GM12878 (cell line): ENCODE measurements around the gene C17orf114.

ENCODE experiments used
- ATAC-seq: fragments of 200-7000 bp; cut with Tn5 transposase; 3 replicates; pipeline ENCODE4 v1.9.1; 2020; ENCODE audit warnings: mild to moderate bottlenecking, moderate library complexity
- BruUV-seq: library from RNA; stranded (reverse); fragments of 400-500 nt; replicated peaks from 2 replicates; lab custom pipeline; 2021; lab: Mats Ljungman, UMichigan
- CTCF ChIA-PET: fragments of 300-600 bp; sonication (Branson Sonifier 250); formaldehyde crosslinking; extraction: SDS; loops from one replicate; lab custom pipeline; 2021; ENCODE audit warnings: inconsistent platforms; lab: Yijun Ruan, JAX
- POLR2A ChIA-PET: fragments of 350-600 bp; formaldehyde crosslinking; extraction: SDS; loops from one replicate; lab custom pipeline; 2021; ENCODE audit warnings: inconsistent platforms; lab: Charles Lee
- RAD21 ChIA-PET: fragments of 300-600 bp; sonication (Branson Sonifier 250); formaldehyde crosslinking; loops from one replicate; lab custom pipeline; 2023; ENCODE audit warnings: antibody characterized with exemption; ENCODE audit not compliant: unreplicated experiment; lab: Charles Lee
- SMC1A ChIA-PET: fragments of 300-600 bp; sonication (Branson Sonifier 250); formaldehyde crosslinking; loops from one replicate; lab custom pipeline; 2023; ENCODE audit not compliant: unreplicated experiment, uncharacterized antibody; lab: Charles Lee
- DNase-seq: peaks from one replicate; pipeline ENCODE4 v3.0.0-alpha.2; 2011; ENCODE audit warnings: low read depth, low spot score
- FAIRE-seq: peaks from 3 replicates; lab custom pipeline; 2011; peaks lifted over from hg19 to GRCh38; lab: Jason Lieb, UNC
- H2AFZ ChIP-seq: 2 replicates; pipeline ENCODE4 v1.6.0; 2011; ENCODE audit warnings: low read depth, low read length, control low read depth; ENCODE audit not compliant: control insufficient read depth
- H3K27ac ChIP-seq: 2 replicates; pipeline ENCODE4 v1.5.1; 2011; ENCODE audit warnings: control low read depth; ENCODE audit not compliant: control insufficient read depth, insufficient read depth
- H3K27me3 ChIP-seq, 2 experiments: replicated peaks in 1 of 2; 2 replicates each; pipeline versions ENCODE4 v1.6.0 to v1.6.1; 2011; ENCODE audit warnings: low read length in 1 of 2; ENCODE audit not compliant: control insufficient read depth in 2 of 2, insufficient read depth in 2 of 2
- H3K36me3 ChIP-seq, 2 experiments: 2 replicates each; pipeline ENCODE4 v1.5.1; 2011; ENCODE audit warnings: low read length in 1 of 2; ENCODE audit not compliant: control insufficient read depth in 2 of 2, insufficient read depth in 2 of 2
- H3K4me1 ChIP-seq: 2 replicates; pipeline ENCODE4 v1.6.1; 2011; ENCODE audit warnings: mild to moderate bottlenecking, low read length, moderate library complexity, mixed read lengths; ENCODE audit not compliant: control insufficient read depth, insufficient read depth
- H3K4me2 ChIP-seq: 2 replicates; pipeline ENCODE4 v1.6.0; 2011; ENCODE audit warnings: control low read depth; ENCODE audit not compliant: control insufficient read depth, insufficient read depth
- H3K4me3 ChIP-seq: fragments of 200-600 bp; sonication (generic); 2 replicates; pipeline ENCODE4 v1.5.1; 2016
- H3K79me2 ChIP-seq: 2 replicates; pipeline ENCODE4 v1.6.0; 2011; ENCODE audit warnings: low read length; ENCODE audit not compliant: control insufficient read depth, insufficient read depth
- H3K9ac ChIP-seq: 2 replicates; pipeline ENCODE4 v1.8.0; 2011; ENCODE audit warnings: low read length, control low read depth, mixed read lengths; ENCODE audit not compliant: control insufficient read depth, insufficient read depth
- H3K9me3 ChIP-seq: replicated peaks from 3 replicates; pipeline ENCODE4 v1.5.1; 2011; ENCODE audit warnings: mild to moderate bottlenecking, low read length; ENCODE audit not compliant: control insufficient read depth, insufficient read depth
- H4K20me1 ChIP-seq: 2 replicates; pipeline ENCODE4 v1.6.0; 2011; ENCODE audit not compliant: control insufficient read depth, insufficient read depth
- BCL11A ChIP-seq: IDR thresholded peaks from 2 replicates; pipeline ENCODE4 v1.6.1; 2011; ENCODE audit warnings: low read depth, low read length
- CBFB ChIP-seq: IDR thresholded peaks from 2 replicates; pipeline ENCODE4 v1.6.1; 2016; ENCODE audit warnings: antibody characterized with exemption, low read depth
- ETV6 ChIP-seq, 2 experiments: fragments of 450-650 bp in 1 of 2; IDR thresholded peaks in 1 of 2; conservative IDR thresholded peaks in 1 of 2; 2 replicates each; pipeline ENCODE4 v1.6.1; 2014; ENCODE audit warnings: antibody characterized with exemption in 1 of 2, borderline replicate concordance in 1 of 2, low read depth in 1 of 2, mild to moderate bottlenecking in 1 of 2, moderate library complexity in 1 of 2
- FOXK2 ChIP-seq: fragments of 450-650 bp; IDR thresholded peaks from 2 replicates; pipeline ENCODE4 v1.6.1; 2017; ENCODE audit warnings: mild to moderate bottlenecking, moderate library complexity
- FOXM1 ChIP-seq: IDR thresholded peaks from 2 replicates; pipeline ENCODE4 v1.6.1; 2012; ENCODE audit warnings: low read depth, mild to moderate bottlenecking, inconsistent platforms, low read length, moderate library complexity
- HCFC1 ChIP-seq: fragments of 150-350 bp; IDR thresholded peaks from 2 replicates; pipeline ENCODE4 v1.6.1; 2014; ENCODE audit warnings: low read length
- IKZF1 ChIP-seq: fragments of 450-650 bp; conservative IDR thresholded peaks from 2 replicates; pipeline ENCODE4 v1.6.1; 2017; ENCODE audit warnings: antibody characterized with exemption, mild to moderate bottlenecking
- JUND ChIP-seq: IDR thresholded peaks from 2 replicates; pipeline ENCODE4 v1.6.1; 2012; ENCODE audit warnings: low read depth, mild to moderate bottlenecking, low read length, improper control_type of control experiment, moderate library complexity
- MYC ChIP-seq: IDR thresholded peaks from 2 replicates; pipeline ENCODE4 v1.6.1; 2011; ENCODE audit warnings: mild to moderate bottlenecking, low read length, moderate library complexity, inconsistent platforms; ENCODE audit not compliant: insufficient read depth, insufficient replicate concordance, insufficient read length, severe bottlenecking
- NBN ChIP-seq: fragments of 450-650 bp; IDR thresholded peaks from 2 replicates; pipeline ENCODE4 v1.6.1; 2016
- NFYB ChIP-seq: IDR thresholded peaks from 2 replicates; pipeline ENCODE4 v1.6.1; 2011; ENCODE audit warnings: low read depth, mild to moderate bottlenecking, low read length, improper control_type of control experiment, moderate library complexity; ENCODE audit not compliant: insufficient read depth
- POLR2A ChIP-seq: IDR thresholded peaks from 2 replicates; pipeline ENCODE4 v1.6.1; 2011; ENCODE audit warnings: low read depth, mild to moderate bottlenecking, low read length
- POU2F2 ChIP-seq: IDR thresholded peaks from 3 replicates; pipeline ENCODE4 v1.6.1; 2011; ENCODE audit warnings: low read depth, mild to moderate bottlenecking, low read length, borderline replicate concordance
- RCOR1 ChIP-seq: conservative IDR thresholded peaks from 2 replicates; pipeline ENCODE4 v1.6.1; 2012; ENCODE audit warnings: low read depth, low read length, improper control_type of control experiment
- SIN3A ChIP-seq: IDR thresholded peaks from 2 replicates; pipeline ENCODE4 v1.6.1; 2012; ENCODE audit warnings: low read depth, low read length, improper control_type of control experiment
- SMAD1 ChIP-seq: fragments of 450-650 bp; IDR thresholded peaks from 2 replicates; pipeline ENCODE4 v1.6.1; 2018; ENCODE audit warnings: mild to moderate bottlenecking, low read depth; ENCODE audit not compliant: partially characterized antibody
- SREBF1 ChIP-seq: IDR thresholded peaks from 2 replicates; pipeline ENCODE4 v1.6.1; 2012; ENCODE audit warnings: mild to moderate bottlenecking, low read length
- USF2 ChIP-seq: IDR thresholded peaks from 2 replicates; pipeline ENCODE4 v1.6.1; 2011; ENCODE audit warnings: low read depth, low read length, improper control_type of control experiment, borderline replicate concordance
- ZSCAN29 ChIP-seq: fragments of 450-650 bp; IDR thresholded peaks from 2 replicates; pipeline ENCODE4 v1.6.1; 2017; ENCODE audit warnings: mild to moderate bottlenecking, moderate library complexity
- WGBS: methylation state at CpG from one replicate; pipeline ENCODE4 v1.1.6; 2016; ENCODE audit warnings: low lambda C conversion rate; ENCODE audit not compliant: insufficient replicate concordance, insufficient coverage; ENCODE audit errors: missing lambda C conversion rate; 5-methylcytosine and 5-hydroxymethylcytosine counted together
- in situ Hi-C: fragments of 300-500 bp; cut with MboI; formaldehyde crosslinking; loops from 9 replicates; pipeline ENCODE4 v1.14.3; 2018; ENCODE audit warnings: mixed read lengths
- intact Hi-C: fragments of 100-400 bp; cut with micrococcal nuclease; formaldehyde crosslinking; loops from one replicate; pipeline ENCODE4 v1.14.2; 2022; ENCODE audit not compliant: unreplicated experiment

The C17orf114 gene

GRCh38 chr17:4769628-4770027, 32.5 kb downstream of the C17orf114 start:
- Histone ChIP-seq H2AFZ (no peak overlapping the region), H3K27me3 (no peaks in the 10 kb centered on the region), H3K4me2 (no peak overlapping the region), H3K9me3 (no peaks in the 10 kb centered on the region), H3K9ac (no peak overlapping the region), H3K27ac (no peak overlapping the region), H4K20me1 (no peaks in the 10 kb centered on the region), H3K79me2 (no peaks in the 10 kb centered on the region), H3K36me3 (no peaks in the 10 kb centered on the region), H3K4me3 (no peak overlapping the region), H3K4me1 (peaks cover 9% of the 10 kb centered on the region; the same call in 1 of the 2 replicates)
- SMC1A ChIA-PET = no interaction called here
- TF ChIP-seq FOXK2 (no peak), IKZF1 (no peak)
- in situ Hi-C loops (no loop called here), intact Hi-C loops (no loop called here)
- POLR2A ChIA-PET = interaction anchor here (0.6 kb wide), 1 partner anchor 728 kb away, joined by 6 read pairs; no protein-coding TSS in a partner anchor
- no peak for FAIRE-seq
- ATAC-seq = no peak
- RAD21 ChIA-PET = no interaction called here
- WGBS = 19% methylated on average over 2 of the region's 2 CpGs
- DNase-seq = no peak
- CTCF ChIA-PET = no interaction called here
- BruUV-seq = no TSS peak

- intact Hi-C loops (no loop called here), in situ Hi-C loops (no loop called here)
- Histone ChIP-seq H3K9me3 (no peaks in the 10 kb centered on the region), H3K27ac (no peak overlapping the region), H3K9ac (no peak overlapping the region), H3K36me3 (no peaks in the 10 kb centered on the region), H3K79me2 (no peaks in the 10 kb centered on the region), H2AFZ (no peak overlapping the region), H3K4me1 (peaks cover 3% of the 10 kb centered on the region; the same call in 1 of the 2 replicates), H4K20me1 (no peaks in the 10 kb centered on the region), H3K4me3 (no peak overlapping the region), H3K27me3 (no peaks in the 10 kb centered on the region), H3K4me2 (no peak overlapping the region)
- 44% methylated on average over 6 of the region's 6 CpGs for WGBS
- POLR2A ChIA-PET = no interaction called here
- no TSS peak for BruUV-seq
- ATAC-seq (no peak), FAIRE-seq (no peak), DNase-seq (no peak)
- TF ChIP-seq FOXM1 (no peak), ETV6 (conservative IDR thresholded peaks at IDR 0.05 in 1 of 2, IDR thresholded peaks at IDR 0.05 in 1 of 2; ENCODE audit: borderline replicate concordance in 1 of 2, low read depth in 1 of 2) (no peak), MYC (no peak), POU2F2 (no peak), NFYB (no peak), ZSCAN29 (no peak), SIN3A (no peak), CBFB (no peak), JUND (no peak), NBN (no peak), BCL11A (no peak), SREBF1 (no peak), USF2 (no peak), RCOR1 (no peak), HCFC1 (no peak), SMAD1 (no peak), POLR2A (no peak)
- CTCF ChIA-PET = no interaction called here
- RAD21 ChIA-PET = no interaction called here
- SMC1A ChIA-PET = no interaction called here
Measured at GRCh38 chr17:4768298-4768697, 33.8 kb downstream of the C17orf114 start.
